GM21367 (cell line): Measurements from ENCODE around the gene CHIC2.
"Not testable (repeated sequence)": the region's sequence is repeated elsewhere in the genome, so short reads cannot be mapped to it uniquely, and the experiment has no call there.

Source experiments
- ATAC-seq: cut with Tn5 transposase; IDR thresholded peaks from one replicate; pipeline ENCODE4 v1.9.1; 2021; ENCODE audit not compliant: unreplicated experiment

CHIC2 gene

DNA sequence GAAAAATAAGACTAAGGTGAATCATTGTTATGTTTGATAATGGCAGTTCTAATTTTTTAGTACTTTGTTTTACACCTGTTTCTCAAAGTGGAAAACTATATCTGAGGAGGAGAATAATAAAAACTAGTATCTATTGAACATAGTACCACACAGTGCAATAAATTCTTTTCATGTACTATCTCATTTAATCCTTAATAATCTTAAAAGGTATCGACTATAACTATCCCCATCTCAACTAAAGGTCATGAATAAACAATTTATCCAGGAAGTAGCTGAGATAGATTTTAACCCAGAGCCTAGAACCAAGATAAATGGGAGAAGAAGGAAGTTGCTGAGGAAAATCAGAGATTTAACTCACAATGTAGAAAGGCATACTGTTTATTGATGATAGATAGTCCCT lies 2.5 kb downstream of the CHIC2 start:
- ATAC-seq: no peak

DNA sequence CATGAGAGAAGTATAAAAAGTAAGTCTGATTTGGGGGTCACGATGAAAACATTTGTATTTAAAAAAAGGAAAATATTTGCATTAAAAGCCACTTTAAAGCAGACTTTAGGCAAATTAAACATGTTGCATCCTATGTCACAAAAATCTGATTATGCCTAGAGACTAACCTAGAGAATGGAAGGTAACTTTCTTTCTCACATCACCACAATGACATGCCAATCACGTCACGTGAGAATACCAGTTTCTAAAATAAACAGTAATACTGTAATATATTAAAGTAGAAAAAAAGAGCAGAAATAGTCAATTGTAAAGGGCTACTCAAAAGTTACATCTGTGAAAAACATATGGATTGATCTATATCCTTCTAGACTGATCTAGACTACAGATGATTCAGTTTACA lies 3.3 kb downstream of the CHIC2 start:
- no peak for ATAC-seq

DNA sequence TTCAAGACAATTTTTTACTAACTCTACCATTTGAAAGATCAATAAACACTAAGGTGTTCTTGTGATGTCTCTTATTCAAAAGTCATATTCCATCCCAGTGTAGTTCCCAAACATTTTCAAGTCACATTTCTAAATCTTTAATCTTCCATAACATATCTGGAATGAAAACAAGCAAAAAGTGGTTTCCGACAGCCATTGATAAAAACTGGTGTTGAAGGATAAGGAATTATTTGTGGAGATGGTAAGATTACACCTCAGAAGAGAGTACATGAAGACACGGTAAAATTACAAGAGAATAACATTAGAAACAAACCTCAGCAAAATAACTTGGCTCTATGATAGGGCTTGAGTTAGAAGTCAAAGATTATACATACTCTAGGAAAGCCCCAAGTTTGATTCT lies 4.3 kb downstream of the CHIC2 start:
- ATAC-seq: no peak

DNA sequence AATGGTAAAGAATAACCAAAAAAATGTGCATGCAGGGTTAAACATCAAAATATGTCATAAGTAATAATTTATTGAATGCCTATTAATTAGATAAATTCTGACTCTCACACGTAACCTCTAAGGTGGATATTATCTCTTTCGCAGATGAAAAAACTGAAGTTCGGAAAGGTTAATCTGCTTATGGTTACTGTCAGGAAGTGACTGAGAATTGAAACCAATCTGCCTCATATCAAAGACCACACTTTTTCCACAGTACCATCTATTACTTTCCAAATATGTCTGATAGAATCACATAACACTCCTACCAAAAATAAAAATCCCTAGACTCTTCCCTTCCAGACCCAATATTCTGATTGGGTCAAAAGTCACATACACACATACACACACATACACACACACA lies 6.2 kb downstream of the CHIC2 start:
- no peak for ATAC-seq

DNA sequence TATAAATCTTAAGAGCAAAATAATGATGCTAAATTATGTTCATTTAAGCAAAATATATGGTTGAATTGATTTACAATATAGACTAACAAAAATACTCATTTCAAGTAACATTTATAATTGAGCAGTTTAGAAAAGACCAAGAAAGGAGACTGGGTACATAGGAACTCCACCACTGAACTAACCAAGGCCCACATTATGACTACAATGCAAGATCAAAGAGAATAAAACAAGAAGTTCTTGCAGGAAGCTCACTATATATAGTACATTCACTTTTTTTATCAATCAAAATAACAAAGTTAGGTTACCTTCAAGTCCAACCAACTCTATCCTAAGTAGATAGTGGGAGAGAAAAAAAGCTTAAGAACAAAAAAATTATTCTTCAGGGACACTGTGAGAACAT lies 8.0 kb downstream of the CHIC2 start:
- no peak for ATAC-seq

DNA sequence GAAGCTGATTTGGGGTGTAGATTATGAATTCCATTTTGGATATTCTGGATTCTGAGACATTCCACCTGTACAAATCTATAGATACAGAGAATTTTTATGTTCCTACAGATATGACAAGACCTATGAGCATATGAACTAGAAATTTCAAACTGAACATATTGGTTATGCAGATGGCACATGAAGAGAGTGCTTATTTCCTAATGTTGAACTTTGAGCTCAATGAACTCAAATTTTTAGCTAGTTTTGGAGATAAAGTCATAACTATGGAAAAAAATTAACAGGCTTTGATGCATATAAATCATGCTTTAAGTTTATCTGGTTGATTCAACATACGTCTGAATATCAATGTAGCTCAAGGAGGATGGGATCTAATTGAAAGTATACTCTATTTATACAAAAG lies 8.9 kb downstream of the CHIC2 start:
- no peak for ATAC-seq

DNA sequence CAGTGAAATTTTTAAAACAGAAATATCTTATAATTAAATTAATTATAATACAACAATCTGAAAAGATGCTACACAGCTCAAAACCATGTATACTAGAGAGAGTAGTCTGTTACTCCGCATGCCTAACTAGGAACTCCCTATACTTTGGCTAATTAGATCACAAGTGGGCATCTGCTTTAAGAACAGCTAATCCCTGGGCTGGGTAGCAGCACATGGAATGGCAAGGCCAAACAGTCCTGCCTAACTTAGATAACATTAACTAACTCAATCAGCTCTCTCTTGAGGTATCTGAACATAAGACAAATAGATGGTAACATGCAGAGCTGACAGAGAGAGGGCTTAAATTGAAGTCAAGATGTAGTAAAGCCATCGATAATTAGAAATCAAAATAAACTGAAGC lies 9.9 kb downstream of the CHIC2 start:
- ATAC-seq: no peak

DNA sequence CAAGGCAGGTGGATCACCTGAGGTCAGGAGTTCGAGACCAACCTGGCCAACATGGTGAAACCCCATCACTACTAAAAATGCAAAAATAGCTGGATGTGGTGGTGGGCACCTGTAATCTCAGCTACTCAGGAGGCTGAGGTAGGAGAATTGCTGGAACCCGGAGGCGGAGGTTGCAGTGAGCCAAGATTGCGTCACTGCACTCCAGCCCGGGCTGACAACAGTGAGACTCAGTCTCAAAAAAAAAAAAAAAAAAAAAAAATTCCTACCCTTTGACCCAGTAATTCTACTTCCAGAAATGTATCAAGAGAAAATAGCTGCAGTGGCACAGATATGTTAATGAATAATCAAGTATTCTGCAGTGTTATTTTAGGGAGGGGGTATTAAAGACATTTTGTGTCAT lies 11.1 kb downstream of the CHIC2 start:
- not testable (repeated sequence) for ATAC-seq

DNA sequence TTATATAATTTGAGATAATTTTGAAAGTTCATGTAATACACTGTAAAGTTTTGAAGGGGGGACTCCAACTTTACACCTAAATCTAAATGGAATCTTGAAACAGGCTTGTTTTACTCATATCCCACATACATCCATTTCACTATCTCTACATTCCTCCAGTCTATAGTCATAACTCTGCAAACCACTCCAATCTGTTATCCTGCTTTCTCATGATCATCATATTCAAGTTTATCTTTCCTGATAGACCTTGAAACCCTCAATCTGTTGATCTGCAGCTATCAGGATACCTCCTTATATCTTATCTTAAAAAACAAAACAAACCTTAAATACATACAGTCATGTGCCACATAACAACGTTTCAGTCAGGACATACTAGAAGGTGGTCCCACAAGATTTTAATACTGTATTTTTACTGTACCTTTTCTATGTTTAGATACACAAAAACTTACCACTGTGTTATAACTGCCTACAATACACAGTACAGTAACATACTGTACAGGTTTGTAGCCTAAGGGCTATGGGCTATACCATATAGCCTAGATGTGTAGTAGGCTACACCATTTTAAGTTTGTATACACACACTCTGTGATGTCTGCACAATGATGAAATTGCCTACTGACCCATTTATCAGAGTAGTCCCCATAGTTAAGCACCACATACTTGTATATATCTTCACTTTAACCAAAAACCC lies 14.0 kb downstream of the CHIC2 start:
- no peak for ATAC-seq

DNA sequence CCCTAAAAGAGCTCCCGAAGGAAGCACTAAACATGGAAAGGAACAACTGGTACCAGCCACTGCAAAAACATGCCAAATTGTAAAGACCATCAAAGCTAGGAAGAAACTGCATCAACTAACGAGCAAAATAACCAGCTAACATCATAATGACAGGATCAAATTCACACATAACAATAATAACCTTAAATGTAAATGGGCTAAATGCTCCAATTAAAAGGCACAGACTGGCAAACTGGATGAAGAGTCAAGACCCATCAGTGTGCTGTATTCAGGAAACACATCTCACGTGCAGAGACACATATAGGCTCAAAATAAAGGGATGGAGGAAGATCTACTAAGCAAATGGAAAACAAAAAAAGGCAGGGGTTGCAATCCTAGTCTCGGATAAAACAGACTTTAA lies 20.8 kb downstream of the CHIC2 start:
- not testable (repeated sequence) for ATAC-seq

DNA sequence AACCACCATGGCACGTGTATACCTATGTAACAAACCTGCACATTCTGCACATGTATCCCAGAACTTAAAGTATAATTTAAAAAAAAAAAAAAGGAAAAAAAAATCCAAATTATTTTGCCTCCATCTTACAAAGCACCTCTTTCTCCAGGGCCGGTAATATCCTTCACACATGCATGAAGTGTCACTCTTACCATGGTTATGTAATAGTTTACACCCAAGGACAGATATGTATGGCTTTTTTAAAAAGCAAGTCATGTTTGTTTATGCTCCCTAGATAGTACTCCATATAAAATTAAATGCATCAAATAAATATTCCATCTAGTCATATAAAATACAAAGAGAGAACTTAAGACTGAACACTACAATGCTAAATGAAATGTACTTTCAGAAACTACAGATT lies 22.5 kb downstream of the CHIC2 start:
- ATAC-seq: no peak

DNA sequence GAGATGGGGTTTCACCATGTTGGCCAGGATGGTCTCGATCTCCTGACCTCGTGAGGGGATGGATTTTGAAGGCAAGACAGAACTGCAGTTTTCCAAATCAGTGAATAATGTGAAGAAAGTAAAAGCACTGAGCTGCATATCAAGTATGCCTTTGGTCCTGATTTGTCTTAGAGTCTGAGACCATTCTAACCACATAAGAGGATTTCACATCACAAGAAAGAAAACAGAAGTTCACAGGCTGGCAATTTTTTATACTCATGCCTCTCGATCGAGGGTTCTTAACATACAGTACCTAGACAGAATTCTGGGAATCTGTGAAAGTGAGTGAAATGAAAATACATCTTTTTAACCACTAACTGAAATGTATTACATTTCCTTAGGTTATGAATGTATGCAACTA lies 23.3 kb downstream of the CHIC2 start:
- no peak for ATAC-seq

DNA sequence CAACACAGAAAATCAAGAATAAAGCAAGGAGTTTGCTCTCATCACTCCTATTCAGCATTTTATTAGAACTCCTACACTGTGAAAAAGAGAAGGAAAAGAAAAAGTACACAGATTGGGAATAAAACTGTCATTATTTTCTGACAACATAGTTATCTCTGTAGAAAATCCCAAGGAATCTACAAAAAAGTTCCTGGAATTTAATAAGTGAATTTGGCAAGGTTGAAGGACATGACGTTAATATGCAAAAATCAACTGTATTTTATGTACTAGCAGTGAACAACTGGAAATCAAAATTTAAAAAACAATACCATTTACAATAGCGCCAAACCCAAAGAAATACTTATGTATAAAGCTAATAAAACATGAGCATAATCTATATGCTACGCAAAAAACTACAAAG lies 26.3 kb downstream of the CHIC2 start:
- ATAC-seq: no peak

DNA sequence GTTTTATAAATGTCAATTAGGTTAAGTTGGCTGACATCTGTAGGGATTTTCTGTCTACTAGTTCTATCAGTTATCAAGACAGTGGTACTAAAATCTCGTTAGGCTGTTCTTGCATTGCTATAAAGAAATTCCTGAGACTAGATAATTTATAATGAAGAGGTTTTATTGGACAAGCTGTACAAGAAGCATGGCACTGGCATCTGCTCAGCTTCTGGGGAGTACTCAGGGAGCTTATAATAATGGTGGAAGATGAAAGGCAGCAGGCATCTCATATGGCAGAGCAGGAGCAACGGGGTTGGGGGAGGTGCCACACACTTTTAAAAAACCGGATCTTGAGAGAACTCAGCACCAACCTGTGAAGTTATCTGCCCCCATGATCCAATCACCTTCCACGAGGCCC lies 28.2 kb downstream of the CHIC2 start:
- ATAC-seq: no peak

DNA sequence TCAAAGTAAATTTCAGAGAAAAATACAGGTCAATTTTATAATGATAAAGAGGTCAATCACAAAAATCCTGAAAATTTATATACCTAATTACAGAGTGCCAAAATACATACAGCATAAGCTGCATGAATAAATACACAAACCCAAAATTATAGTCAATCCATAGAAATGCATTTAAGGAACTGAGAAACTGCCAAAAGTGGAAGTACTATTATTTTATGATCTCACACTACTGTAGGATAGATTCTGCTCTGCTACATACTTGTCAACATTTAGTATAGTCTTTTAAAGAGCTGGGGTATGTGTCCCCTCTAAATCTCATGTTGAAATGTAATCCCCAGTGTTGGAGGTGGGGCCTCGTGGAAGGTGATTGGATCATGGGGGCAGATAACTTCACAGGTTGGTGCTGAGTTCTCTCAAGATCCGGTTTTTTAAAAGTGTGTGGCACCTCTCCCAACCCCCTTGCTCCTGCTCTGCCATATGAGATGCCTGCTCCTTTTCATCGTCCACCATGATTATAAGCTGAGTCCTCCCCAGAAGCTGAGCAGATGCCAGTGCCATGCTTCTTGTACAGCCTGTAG lies 31.8 kb downstream of the CHIC2 start:
- ATAC-seq: no peak

DNA sequence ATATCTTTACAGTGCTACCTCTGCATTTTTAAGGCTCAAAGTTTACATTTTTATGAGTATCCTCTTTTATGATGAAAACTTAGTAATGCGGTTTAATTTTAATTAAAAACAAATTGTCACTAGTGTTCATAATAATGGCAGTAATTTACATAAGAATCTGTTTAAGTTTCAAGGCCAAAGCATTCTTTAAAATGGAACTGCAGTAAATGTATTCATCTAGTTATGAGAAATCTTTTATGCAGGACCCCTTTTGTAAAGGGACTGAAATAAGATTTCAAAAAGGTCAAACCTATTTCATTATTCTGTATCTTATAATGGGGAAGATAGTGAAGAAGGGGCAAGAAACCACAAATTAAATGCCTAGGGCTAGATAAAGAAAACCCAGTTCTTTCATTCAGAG lies 37.1 kb downstream of the CHIC2 start:
- no peak for ATAC-seq

DNA sequence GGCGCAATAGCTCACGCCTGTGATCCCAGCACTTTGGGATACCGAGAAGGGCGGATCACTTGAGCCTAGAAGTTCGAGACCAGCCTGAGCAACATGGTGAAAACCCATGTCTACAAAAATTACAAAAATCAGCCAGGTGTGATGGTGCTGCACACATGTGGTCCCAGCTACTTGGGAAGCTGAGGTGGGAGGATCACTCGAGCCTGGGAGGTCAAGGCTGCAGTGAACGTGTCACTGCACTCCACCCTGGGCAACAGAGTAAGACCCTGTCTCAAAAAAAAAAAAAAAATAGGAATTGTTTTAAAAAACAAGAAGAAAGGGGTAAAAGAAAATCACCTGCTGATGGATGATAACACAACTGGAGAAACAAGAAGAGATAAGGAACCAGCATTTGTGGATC lies 38.8 kb downstream of the CHIC2 start:
- ATAC-seq: no peak

DNA sequence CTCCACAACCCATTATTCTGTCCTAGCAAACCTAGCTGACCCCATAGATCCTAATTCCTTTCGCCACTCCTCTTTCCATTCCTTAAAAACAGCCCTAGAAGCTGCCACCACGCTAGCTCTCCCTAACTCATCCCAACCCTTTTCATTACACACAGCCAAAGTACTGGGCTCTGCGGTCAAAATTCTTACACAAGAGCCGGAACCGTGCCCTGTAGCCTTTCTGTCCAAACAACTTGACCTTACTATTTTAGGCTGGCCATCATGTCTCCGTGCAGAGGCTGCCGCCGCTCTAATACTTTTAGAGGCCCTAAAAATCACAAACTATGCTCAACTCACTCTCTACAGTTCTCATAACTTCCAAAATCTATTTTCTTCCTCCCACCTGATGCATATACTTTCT lies 41.4 kb downstream of the CHIC2 start:
- ATAC-seq: not testable (repeated sequence)

DNA sequence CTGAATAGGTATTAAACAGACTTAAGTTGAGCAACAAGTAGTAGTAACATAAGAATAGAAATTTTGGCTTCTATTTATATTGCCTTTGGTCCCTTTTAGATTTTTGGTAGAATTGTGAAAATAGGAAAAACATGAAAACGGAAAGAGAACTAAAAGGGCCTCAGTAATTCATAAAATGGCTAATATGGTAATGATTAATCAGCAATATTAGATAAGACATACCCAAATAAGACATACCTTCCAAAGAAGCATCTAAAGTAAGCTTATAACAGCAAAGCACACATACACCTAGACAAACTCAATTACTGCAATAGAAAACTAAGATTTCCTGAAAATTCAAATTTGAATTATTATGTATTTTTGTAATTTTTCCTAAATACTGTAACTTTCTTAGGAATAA lies 46.4 kb downstream of the CHIC2 start:
- ATAC-seq: no peak

DNA sequence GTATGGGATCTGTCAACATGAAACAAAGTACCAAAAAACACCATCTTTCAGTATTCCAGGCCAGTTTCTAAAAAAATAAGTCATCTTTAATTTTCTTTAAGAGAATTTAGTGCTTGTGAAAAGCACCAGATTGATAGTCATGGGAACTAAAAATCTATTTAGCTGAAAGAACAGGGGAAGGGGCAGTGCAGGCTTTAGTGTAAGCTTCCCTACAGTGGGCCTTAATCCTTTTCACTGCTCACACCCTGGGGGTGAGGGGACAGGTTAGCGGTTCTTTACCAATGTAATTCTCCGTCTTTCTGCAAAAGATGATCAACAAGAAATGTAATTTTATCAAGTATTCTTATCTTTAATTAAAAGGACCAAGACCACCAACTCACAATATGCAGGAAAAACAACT lies 47.1 kb downstream of the CHIC2 start:
- no peak for ATAC-seq

DNA sequence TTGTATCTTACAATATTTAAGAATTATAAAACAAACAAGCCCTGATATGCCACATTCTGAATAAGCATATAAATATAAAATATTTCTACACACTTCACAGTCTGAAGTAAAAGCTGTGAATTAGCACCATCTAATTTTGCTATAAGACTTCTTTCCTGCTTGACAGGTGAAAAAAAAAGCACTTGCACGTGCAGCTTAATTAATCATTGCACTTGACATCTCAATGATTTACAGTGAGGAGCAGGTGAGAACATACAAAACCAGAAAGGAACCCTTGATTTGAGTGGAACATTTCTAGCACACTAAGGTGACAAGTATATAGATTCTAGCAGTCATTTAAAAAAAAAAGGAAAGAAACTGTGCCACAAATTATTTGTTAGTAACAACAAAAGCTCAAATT lies 47.9 kb downstream of the CHIC2 start:
- ATAC-seq: no peak

DNA sequence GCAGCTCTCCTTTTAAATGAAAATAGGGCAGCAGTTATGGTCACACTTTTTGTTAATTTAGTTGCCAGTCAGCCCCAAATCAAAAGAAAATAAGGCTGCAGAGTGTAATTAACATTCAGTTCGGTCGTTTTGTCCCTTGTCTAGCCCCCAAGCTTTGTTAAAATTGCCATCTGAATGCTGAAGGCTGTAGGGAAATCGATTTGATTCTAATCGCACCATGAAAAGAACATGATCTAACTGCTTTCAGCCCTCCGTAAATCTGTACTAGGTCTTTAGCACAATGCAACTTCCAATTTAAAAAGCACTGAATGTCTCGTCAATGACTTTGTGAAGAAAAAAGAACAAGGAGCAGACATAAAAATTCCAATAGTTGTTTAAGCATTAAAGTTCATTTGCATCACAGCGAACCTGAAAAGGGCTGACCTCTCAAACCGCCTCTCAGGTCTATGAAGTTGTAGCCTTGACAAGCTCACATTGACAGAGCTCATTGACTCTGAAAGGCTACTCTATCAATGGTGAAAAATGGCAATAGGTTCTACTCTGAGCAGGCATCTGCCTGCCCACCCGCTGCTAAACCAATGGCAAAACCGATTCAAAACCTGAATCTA lies 48.9 kb downstream of the CHIC2 start:
- ATAC-seq: no peak

DNA sequence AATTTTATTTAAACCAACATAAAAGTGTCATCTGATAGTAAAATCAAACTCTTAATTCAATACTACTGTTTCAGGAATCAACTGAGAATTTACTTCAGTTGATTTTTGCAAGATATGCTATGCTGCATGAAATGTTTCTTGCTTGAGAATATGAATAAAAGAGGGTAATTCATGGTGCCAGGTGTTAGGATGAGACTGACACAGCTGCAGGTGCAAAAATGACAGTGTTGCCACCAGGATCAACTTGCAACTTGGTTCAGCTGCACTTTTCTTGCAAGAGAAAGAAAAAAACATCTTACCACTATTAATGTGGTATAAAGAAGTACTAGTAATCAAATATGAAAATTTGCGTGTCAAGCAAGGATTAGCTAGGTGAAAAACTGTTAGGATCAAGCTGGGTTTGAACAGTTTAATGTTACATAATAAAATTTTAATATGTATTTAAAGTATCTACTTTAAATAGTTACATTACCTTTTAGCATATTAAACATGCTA lies 49.7 kb downstream of the CHIC2 start:
- no peak for ATAC-seq
